Renal cortical epithelial cell (primary cell): ENCODE measurements around the gene TRIM2. TPM values are rescaled to one million over a fixed set of nuclear protein-coding genes. Genes with fewer than 3 reads are reported as not detected.
"Not testable (repeated sequence)": the region's sequence is repeated elsewhere in the genome, so short reads cannot be mapped to it uniquely, and the experiment has no call there.

Experiments used
- DNase-seq: peaks from one replicate; pipeline ENCODE4 v3.0.0-alpha.2; 2011; ENCODE audit warnings: low read depth
- total RNA-seq: library from RNA; depleted of rRNA; stranded (reverse); fragments of >200 nt; gene quantifications from 2 replicates; pipeline ENCODE4 v1.2.3, GENCODE V29; 2014

The TRIM2 gene
- total RNA-seq, 1 donor from 2014 or later: 181 TPM

DNA sequence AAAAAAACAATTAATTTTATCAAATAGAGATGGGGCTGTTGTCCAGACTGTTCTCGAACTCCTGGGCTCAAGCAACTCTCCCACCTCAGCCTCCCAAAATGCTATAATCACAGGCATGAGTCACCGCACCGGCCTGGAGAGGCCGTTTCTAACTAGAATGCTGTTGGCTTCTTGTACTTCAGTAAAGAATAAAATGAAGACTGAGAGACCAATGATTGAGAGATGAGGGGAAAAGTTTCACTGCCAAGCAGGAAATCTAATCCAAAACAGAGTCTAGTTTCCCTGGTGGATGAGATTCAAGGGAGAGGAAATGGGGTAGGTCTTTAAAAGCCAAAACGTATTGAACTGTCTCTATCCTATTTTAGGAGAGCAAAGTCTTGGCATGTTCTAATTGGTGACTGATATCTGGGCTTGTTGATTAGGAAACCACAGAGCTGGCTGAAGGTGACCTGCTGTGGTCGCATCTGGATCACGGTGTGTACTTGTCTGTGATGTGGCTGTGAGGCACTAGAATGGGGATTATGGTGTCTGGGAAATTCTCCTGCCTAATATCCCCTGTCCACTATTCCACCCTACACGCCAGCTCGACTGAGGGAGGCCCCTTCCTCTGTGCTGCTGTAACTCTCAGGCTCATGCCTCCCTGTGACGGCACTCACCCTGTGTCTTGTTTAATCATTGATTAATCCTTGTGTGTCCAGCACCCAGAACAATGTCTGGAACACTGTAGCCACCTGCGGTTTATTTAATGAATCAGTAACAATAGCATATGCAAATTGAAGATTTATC lies 15.0 kb upstream of the TRIM2 start:
- peak; percentile 97 for DNase-seq

DNA sequence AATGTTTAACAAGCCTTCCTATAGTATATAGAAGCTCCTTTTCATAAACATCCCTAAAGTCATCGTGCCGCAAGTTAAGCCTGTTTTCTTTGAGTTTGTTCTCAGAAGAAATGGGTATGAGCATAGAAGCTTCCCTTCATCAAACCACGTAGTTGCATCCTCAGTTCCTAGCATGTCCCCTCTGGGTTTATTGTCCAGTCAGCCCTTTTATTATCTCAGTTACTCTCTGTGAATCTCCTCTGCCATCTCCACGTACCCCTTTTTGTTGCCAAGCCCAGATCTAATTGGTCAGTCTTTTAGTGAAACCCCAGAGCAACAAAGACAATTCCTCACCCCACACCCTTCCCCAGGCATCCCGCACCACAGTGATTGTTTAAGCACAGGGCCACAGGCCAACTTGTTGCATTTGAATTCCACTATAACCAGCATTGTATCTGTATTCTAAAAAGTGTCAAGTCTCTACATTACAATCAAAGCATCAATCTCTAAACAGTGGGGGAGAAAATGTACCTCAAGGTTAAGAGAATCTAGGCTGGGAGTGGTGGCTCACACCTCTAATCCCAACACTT lies 12.4 kb upstream of the TRIM2 start:
- DNase-seq: no peak

DNA sequence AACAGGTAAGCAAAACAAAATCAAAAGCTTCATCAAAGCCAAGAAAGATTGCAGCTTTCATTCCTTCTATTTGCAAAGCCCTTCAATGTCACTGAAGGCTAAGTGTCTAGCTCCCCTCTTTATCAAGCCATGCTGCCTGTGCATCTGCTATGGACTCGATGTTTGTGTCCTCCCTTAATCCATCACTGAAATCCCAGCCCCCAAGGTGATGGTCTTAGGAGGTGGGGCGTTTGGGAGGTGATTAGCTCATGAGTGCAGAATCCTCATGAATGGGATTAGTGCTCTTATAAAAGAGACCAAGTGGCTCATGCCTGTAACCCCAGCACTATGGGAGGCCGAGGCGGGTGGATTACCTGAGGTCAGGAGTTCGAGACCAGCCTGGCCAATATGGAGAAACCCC lies 6.9 kb upstream of the TRIM2 start:
- DNase-seq: no peak

DNA sequence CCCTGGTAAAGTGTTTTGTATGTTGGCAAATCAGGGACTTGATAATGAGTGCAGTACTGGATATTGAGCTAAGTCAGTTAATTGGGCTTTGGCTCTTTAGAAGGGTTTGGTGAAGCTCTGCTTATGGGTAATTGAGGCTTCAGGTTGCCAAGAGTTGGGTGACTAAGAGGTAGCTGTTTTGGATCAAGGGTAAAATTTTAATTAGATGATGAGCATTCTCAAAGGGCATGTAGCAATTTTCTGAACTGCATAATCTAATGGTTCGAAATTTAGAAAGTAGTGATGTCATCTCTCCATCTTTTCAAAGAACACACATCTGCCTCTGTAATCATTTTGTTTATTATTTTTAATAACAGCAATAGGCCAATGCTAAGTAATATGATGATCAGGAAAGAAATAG lies 5.5 kb upstream of the TRIM2 start:
- no peak for DNase-seq

DNA sequence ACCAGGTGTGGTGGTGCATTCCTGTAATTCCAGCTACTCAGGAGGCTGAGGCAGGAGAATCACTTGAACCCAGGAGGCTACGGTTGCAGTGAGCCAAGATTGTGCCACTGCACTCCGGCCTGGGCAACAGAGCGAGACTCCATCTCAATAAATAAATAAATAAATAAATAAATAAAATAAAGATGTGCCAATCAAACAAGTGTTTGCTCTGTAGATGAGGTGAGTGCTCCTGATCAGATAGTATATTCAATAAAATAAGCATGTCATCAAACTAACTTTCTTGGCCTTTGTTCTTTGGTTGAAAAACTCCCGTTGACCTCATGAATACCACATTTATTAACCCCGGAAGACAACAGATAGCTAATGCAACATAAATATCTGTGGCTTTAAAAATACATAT lies 497 bp upstream of the TRIM2 start:
- not testable (repeated sequence) for DNase-seq

DNA sequence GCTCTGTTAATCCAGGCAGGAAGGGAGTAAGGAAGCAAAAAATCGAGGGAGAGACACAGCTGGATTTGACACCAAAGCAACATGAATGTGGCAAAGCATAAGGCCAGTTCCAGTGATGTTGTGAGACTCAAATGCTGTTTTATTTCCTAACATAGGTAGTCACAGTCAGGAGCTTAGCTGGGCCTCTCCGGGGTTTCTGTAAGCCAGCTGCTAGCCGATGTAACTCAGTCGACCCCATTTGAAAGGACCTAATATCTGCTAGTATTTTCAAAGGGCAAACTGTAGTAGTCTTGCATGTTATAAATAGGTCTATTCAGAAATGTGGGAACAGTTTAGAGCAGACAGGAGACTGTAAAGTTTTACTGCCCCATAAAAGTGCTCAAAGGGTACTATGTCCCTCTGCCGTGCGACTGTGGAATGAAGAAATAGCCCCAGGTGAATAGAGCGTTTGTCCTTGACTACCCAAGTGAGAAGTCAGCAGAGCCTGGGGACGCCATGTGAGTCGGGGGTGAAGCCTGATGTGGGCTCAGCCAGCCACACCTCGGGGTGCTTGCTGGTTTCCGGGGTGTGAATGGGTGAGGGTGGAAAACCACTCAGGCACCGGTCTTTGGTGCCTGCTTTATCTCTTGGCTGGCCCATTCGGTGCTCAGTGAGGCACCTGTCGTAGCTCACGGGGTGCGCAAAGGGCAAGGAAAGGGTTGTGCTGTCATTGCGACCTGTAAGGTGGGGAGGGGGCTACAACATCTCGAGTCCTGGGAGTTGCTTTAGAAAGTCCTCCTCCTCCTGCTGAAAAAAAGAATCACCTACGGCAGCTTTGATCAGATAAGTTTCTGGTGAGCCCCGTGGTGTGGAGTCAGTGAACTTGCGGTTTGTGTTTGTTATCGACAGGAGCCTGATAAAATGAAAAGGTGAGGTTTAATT lies 745 bp downstream of the TRIM2 start:
- peak; percentile 89 for DNase-seq

DNA sequence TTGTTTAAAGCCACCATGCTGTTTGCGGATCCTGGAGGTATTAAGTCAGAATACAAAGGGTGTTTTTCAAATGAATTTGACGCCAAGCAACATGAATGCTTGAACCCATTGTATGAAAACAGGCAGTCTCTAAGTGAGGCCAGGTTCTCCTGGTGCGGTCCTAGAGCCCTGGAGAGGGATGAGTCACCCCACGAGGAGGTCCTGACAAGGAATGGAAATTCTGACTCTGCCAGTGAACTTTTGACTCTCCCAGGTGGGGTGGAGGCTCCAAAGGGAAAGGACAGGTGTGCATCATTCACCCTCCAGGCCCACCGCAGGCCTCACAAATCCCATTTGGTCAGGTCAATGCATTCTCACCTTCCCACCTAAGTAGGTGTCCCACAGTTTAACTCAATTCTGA lies 1.5 kb downstream of the TRIM2 start:
- DNase-seq: peak; percentile 81

DNA sequence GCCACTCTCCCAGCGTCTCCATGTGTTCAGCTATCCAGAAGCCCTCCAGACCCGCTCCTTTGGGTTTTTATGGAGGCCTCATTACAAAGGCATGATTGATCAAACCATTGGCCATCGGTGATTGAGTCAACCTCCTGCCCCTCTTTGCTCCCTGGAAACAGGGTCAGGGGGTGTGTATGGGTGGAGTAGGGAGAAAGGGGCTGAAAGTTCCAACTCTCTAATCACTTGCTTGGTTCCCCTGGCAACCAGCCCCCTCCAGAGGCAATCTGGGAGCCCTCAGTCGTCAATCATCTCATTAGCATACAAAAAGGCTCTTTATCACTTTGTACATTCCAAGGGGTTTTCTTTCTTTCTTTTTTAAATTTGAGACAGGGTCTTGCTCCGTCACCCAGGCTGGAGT lies 2.3 kb downstream of the TRIM2 start:
- DNase-seq: no peak

DNA sequence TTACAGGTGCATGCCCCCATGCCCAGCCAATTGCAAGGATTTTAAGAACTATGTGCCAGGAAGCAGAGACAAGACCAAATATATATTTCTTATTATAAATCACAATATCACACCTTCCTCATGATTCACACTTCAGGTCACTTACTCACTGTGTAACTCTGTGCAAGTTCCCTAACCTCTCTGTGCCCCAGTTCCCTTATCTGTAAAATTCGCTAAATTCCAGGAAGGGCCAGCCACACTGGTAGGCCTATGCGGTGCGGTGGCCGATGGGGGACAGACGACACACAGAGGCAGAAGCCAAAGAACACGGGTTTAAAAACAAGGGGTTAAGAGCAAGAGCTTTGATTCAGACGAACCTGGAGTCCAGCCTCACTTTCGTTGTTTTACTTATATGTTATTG lies 2.8 kb downstream of the TRIM2 start:
- DNase-seq: no peak

DNA sequence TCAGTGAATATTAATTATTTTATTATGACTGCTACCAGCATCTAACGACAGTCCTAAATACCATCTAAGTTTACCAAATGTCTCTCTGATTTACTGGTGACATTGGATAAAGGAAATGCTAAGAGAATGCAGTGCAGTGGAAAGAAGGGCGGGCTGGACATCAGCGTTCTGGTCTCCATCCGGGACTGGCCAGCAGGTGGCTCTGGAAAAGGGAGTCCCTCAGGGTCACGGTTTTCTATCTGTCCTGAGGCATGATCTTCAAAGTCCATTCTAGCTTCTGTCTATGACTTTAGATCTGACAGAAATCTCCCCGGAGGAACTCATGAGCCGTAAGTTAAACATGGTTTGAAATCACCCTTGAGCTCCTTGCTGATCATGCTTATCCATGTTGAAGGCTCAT lies 3.3 kb downstream of the TRIM2 start:
- peak; percentile 18 for DNase-seq

DNA sequence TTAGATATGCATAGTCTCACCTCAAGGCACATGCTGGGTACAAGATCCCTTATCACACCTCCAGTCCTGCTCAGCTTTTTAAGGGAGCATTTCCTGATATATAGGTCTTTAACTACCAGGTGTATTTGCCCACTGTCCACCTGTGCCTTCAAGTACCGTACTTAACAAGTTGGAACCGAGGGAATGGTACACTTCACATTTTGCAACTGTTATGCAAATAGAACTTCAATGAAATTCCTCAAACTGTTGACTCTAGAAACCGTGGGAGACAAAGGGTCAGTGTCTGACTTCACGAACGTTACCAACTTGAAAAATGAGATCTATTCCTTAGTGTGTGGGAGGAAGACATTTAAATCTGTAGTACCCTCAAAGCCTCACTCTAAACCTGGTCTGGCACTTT lies 5.2 kb downstream of the TRIM2 start:
- DNase-seq: peak; percentile 49

DNA sequence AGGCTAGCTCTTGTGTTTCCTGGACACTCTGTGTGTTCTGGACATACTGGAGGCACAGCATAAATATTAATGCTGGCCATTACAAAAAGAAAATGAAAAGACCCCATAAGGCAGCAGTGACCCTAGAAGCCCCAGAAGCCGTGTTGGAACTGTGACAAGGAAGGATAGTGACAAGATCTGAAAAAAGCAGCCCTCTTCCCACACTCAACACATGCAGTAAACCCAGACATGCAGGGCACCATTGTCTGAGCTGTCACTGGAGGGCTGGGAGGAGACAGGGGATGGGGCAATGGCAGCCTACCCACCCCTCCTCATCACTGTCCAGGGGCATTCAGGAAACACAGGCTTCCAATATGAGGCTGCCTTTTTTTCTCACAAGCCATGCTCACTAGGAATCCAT lies 6.5 kb downstream of the TRIM2 start:
- DNase-seq: no peak

DNA sequence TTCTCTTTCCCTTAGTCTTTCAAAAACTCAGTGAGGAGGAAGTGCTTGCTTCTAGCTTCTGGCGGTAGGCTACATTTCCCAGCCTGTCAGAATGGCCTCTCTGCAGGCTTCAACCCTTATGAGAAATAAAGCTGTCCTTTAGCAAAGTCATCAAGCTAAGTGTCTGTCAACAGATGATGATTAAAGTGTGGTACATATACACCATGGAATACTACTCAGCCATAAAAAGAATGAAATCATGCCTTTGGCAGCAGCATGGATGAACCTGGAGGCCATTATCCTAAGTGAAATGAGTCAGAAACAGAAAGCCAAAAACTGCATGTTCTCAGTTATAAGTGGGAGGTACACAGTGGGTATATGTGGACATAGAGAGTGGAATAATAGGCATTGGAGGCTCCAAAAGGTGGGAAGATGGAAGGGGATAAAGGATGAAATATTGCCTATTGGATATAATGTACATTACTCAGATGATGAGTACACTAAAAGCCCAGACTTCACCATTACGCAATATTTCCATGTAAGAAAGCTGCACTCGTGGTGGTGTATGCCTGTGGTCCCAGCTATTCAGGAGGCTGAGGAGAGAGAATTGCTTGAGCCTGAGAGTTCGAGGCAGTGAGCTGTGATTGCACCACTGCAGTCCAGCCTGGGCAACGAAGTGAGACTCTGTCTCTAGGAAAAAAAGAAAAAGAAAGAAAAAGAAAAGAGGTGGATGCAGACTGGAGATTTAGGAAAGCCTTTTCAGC lies 7.9 kb downstream of the TRIM2 start:
- peak; percentile 74 for DNase-seq

DNA sequence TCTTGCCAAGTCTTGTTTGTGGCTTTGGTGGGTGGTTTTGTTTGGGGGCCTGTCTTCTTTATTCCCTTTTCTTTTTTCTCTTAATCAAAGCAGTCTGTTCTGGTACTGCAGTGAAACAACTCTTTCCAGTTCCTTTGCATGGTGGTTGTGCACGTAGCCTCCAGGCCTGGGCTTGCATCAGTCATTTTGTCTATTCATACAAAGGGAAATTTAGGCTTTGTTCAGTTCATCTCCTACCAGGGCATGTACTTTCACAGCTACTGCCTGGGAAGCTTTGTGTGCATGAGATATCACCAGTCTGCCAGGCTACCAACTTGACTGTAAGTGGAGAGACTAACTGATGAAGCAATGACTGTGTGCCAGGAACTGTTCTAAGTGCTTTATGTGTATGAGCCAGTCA lies 8.5 kb downstream of the TRIM2 start:
- no peak for DNase-seq

DNA sequence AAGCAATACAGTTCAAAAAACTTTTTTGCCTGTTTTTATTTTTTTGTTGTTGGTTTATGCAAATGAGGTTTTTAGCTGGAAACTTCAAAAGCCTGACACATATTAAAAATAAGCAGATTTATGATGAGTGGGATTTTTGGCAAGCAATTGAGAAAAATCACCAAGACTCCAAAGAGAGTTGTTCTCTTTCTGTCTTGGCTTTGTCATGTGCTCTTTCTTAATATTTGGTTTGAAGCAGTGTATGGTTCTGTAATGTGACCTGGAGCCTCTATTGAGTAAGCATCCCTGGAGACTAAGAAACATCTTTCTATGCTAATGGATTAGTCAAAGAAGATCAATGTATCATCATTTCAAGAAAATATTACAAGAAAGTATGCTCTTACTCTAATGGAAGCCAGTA lies 11.7 kb downstream of the TRIM2 start:
- DNase-seq: no peak

DNA sequence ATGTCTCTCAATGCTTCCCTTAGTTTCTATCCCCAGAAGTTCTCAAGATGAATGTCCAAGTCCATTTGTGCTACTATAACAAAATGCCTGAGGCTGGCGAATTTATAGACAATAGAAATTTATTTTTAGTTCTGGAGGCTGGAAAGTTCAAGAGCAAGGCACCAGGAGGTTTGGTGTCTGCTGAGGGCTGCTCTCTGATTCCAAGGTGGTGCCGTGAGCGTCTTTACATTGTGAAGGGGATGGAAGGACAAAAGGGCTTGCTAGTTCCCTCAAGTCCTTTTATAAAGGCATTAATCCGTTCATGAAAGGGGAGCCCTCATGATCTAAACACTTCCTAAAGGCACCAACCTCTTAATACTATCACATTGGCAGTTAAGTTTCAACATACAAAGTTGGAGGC lies 12.3 kb downstream of the TRIM2 start:
- DNase-seq: no peak

DNA sequence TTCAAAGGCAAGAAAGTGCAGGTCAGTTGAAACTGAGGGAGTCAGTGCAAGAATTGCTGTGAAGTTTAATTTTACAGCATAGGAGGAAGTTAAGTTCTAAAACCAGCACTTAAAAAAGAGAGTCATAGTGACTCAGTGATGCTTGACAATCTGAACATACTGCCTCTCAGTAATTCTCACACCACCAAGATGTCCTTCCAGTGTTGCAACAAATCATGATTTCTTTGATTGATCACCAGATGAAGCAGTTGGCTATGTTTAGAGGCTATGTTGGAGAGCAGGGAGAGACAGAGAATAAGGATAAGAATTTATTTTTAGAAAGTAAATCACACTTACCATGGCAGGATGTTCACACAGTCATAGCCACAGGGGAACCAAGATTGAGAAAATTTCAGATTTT lies 13.2 kb downstream of the TRIM2 start:
- DNase-seq: peak; percentile 72

DNA sequence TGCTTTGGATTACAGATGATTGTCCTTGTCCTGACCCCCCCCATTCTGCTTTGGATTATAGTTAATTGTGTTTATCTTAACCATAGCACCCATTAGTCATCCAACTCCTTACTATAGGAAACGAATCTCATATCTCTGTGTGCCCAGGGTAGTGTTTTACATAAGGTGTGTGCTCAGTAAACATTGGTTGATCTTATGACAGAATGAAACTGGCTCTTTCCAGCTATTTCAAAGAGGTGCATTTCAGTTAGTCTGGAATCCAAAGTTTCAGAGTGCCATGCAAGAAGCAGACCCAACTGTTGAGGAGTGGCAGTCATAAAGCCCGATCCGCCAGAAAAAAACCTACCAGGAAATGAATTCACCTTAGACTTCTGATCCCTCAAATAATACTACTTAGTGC lies 14.7 kb downstream of the TRIM2 start:
- DNase-seq: no peak

DNA sequence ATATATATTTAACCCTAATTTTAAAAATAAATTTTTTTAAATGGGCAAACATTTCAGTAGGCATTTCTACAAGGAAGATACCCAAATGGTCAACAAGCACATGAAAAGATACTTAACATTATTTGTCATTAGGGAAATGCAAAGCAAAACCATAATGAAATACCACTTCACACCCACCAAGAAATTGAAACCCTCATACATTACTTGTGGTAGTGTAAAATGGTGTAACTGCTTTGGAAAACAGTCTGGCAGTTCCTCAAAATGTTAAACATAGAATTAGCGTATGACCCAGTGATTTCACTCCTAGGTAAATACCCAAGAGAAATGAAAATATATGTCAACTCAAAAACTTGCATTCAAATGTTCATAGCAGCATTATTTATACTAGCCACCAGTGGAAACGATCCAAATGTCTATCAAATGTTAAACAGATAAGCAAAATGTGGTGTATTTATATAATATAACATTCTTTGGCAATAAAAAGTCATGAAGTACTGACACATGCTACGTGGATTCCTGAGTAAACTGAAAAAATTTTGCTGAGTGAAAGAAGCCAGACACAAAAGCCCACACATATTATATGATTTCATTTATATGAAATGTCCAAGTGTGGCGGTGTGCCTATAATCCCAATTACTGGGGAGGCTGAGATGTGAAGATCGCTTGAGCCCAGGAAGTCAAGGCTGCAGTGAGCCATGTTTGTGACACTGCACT lies 16.6 kb downstream of the TRIM2 start:
- DNase-seq: no peak

DNA sequence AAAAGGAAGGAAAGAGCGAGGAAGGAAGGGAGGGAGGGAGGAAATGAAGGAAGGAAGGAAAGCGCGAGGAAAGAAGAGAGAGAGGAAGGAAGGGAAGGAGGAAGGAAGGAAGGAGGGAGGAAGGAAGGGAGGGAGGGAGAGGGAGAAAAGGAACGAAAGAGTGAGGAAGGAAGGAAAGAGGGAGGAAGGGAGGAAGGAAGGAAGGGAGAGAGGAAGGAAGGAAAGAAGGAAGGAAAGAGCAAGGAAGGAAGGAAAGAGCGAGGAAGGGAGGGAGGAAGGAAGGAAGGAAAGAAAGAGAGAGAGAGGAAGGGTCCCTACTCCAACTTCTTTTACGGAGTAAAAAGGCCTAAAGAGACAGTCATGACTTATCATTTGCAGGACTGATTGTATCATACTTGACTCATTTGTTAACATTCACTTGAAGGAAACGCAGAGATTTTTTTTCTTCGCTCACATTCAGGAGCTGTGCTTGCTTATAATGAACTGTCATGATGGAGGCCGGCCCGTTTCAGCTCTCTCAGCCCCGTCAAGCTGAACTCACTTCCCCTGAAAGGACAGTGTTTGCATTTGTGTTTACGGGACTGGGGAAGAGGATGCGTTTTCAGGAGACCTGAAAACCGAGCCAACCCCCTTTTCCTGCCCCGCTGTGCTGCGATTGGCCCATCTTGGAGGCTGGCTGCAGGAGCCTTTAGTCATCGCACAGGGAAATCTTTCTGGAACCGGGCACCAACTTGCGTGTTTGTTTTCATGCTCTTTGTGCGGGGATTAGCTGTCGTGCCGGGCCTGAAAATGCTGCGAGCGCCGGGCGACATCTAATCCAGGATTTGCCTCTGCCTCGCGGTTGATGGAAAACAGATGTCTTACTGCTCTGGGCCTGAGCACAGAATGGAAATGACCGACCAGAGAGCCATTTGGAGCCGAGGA lies 17.8 kb downstream of the TRIM2 start:
- peak; percentile 75 for DNase-seq
